Body of pancreas (tissue), 4 donors: ENCODE measurements around the gene PITPNB.

ENCODE experiments used
- CTCF ChIP-seq, 7 experiments: fragments of 450-650 bp in 4 of 7; fragments of 200-600 bp in 3 of 7; sonication (generic) in 3 of 7; IDR thresholded peaks; one replicate each; pipeline ENCODE4 v1.5.1; 2016 to 2019; ENCODE audit warnings: antibody characterized with exemption in 7 of 7
- POLR2A ChIP-seq, 3 donors: fragments of 450-650 bp; IDR thresholded peaks; one replicate each; pipeline ENCODE4 v1.6.1; 2016; ENCODE audit warnings: antibody characterized with exemption in 3 of 3, mild to moderate bottlenecking in 2 of 3

DNA sequence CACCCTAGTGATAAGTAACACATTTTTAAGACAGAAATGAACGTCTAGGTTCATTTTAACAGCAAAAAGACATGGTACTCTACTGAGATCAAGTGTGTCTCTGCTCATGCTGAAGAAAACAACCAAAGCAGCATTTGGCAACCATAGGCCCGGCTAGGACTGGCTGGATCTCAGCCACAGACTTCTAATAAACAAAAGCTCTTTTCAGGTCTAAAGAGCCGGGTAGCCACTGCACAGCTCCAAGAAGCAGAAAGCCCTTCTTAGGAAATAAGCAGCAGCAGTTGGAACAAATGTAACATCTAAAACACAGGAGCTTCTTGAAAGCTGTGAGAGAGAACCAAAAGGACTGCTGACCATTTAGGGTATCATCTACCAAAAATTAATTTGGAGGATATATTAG lies 37.6 kb downstream of the PITPNB start:
- TF ChIP-seq CTCF (IDR thresholded peaks at IDR 0.05) (no peak), POLR2A (IDR thresholded peaks at IDR 0.05) (no peak)
